HEK293 (cell line): Measurements from ENCODE around the gene ADIPOR2.

ENCODE experiments used
- MEIS1 ChIP-seq: sonication (generic); formaldehyde crosslinking; IDR thresholded peaks from 2 replicates; pipeline ENCODE4 v1.8.1; 2022; ENCODE audit warnings: missing genetic modification reagents, mild to moderate bottlenecking, borderline replicate concordance
- TCF7L2 ChIP-seq: IDR thresholded peaks from 2 replicates; pipeline ENCODE4 v1.6.1; 2011; ENCODE audit warnings: low read depth, mild to moderate bottlenecking, inconsistent platforms, low read length, moderate library complexity, borderline replicate concordance
- TRIM28 ChIP-seq: IDR thresholded peaks from 2 replicates; pipeline ENCODE4 v1.6.1; 2011; ENCODE audit warnings: low read length, control low read depth, borderline replicate concordance
- ZBTB48 ChIP-seq: fragments of 450-650 bp; formaldehyde crosslinking; IDR thresholded peaks from 2 replicates; pipeline ENCODE4 v1.5.1; 2016; ENCODE audit warnings: missing biosample characterization, missing genetic modification characterization
- ZNF133 ChIP-seq: fragments of 450-650 bp; formaldehyde crosslinking; IDR thresholded peaks from 2 replicates; pipeline ENCODE4 v1.5.1; 2016; ENCODE audit warnings: missing biosample characterization, missing genetic modification characterization
- ZNF223 ChIP-seq: fragments of 450-650 bp; formaldehyde crosslinking; IDR thresholded peaks from 2 replicates; pipeline ENCODE4 v1.5.1; 2016; ENCODE audit warnings: missing biosample characterization, missing genetic modification characterization
- ZNF274 ChIP-seq, 2 experiments: fragments of 200-500 bp in 1 of 2; fragments of 450-650 bp in 1 of 2; sonication (Bioruptor generic) in 1 of 2; formaldehyde crosslinking in 1 of 2; IDR thresholded peaks; 2 replicates each; pipeline versions ENCODE4 v1.5.1 to v1.6.1; 2014 to 2016; ENCODE audit warnings: borderline replicate concordance in 1 of 2, inconsistent platforms in 1 of 2, low read length in 1 of 2, missing biosample characterization in 1 of 2, missing genetic modification characterization in 1 of 2
- ZNF311 ChIP-seq: fragments of 450-650 bp; formaldehyde crosslinking; IDR thresholded peaks from 2 replicates; pipeline ENCODE4 v1.5.1; 2017; ENCODE audit warnings: missing biosample characterization, missing genetic modification characterization, borderline replicate concordance
- ZNF416 ChIP-seq: fragments of 450-650 bp; formaldehyde crosslinking; IDR thresholded peaks from 2 replicates; pipeline ENCODE4 v1.5.1; 2016; ENCODE audit warnings: missing biosample characterization, missing genetic modification characterization
- ZNF76 ChIP-seq: fragments of 450-650 bp; formaldehyde crosslinking; IDR thresholded peaks from 2 replicates; pipeline ENCODE4; 2016; ENCODE audit warnings: low read depth, missing biosample characterization, missing genetic modification characterization, borderline replicate concordance
- TF ChIP-seq, protein P1 (sequence below): fragments of 450-650 bp; formaldehyde crosslinking; IDR thresholded peaks from 2 replicates; pipeline ENCODE4 v1.5.1; 2016; ENCODE audit warnings: missing biosample characterization, missing genetic modification characterization
- TF ChIP-seq, protein P2 (sequence below): fragments of 450-650 bp; formaldehyde crosslinking; IDR thresholded peaks from 2 replicates; pipeline ENCODE4 v1.5.1; 2016; ENCODE audit warnings: missing biosample characterization, missing genetic modification characterization
- TF ChIP-seq, protein P3 (sequence below): fragments of 450-650 bp; formaldehyde crosslinking; IDR thresholded peaks from 2 replicates; pipeline ENCODE4 v1.5.1; 2016; ENCODE audit warnings: missing biosample characterization, missing genetic modification characterization, low read depth
- TF ChIP-seq, protein P4 (sequence below): fragments of 450-650 bp; formaldehyde crosslinking; IDR thresholded peaks from 2 replicates; pipeline ENCODE4 v1.5.1; 2017; ENCODE audit warnings: missing biosample characterization, missing genetic modification characterization

DNA sequence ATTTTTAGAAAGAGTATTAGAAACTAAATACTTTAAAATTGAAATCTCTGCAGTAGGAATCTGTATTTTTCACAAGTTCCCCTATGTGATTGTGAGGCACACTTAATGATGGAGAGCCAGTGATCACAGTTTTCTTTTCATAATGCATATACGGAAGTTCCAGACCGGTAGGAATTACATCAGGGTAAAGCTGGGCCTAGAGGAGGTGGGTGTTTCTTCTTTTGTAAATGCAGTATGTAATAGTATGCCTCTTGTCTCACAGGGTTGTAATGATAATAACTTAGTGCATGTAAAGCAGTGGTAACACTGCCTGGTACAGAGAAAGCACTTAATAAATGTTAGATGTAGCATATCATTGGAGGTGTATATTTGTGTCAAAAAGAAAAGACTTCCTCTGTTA is 72.3 kb downstream of the ADIPOR2 start:
- TF ChIP-seq MEIS1 (no peak), TRIM28 (no peak), ZNF274 (IDR thresholded peaks at IDR 0.05; ENCODE audit: low read length) (no peak), ZNF274 (tag by site-specific recombination; IDR thresholded peaks at IDR 0.05; ENCODE audit: borderline replicate concordance) (no peak), ZNF223 (no peak), ZNF416 (tag by site-specific recombination) (no peak), TCF7L2 (no peak), ZNF76 (no peak), ZBTB48 (no peak), ZNF311 (tag by site-specific recombination) (no peak), ZNF133 (tag by site-specific recombination) (no peak)
- TF ChIP-seq, protein P1, sequence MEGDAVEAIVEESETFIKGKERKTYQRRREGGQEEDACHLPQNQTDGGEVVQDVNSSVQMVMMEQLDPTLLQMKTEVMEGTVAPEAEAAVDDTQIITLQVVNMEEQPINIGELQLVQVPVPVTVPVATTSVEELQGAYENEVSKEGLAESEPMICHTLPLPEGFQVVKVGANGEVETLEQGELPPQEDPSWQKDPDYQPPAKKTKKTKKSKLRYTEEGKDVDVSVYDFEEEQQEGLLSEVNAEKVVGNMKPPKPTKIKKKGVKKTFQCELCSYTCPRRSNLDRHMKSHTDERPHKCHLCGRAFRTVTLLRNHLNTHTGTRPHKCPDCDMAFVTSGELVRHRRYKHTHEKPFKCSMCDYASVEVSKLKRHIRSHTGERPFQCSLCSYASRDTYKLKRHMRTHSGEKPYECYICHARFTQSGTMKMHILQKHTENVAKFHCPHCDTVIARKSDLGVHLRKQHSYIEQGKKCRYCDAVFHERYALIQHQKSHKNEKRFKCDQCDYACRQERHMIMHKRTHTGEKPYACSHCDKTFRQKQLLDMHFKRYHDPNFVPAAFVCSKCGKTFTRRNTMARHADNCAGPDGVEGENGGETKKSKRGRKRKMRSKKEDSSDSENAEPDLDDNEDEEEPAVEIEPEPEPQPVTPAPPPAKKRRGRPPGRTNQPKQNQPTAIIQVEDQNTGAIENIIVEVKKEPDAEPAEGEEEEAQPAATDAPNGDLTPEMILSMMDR (tag by site-specific recombination): no peak
- TF ChIP-seq, protein P2, sequence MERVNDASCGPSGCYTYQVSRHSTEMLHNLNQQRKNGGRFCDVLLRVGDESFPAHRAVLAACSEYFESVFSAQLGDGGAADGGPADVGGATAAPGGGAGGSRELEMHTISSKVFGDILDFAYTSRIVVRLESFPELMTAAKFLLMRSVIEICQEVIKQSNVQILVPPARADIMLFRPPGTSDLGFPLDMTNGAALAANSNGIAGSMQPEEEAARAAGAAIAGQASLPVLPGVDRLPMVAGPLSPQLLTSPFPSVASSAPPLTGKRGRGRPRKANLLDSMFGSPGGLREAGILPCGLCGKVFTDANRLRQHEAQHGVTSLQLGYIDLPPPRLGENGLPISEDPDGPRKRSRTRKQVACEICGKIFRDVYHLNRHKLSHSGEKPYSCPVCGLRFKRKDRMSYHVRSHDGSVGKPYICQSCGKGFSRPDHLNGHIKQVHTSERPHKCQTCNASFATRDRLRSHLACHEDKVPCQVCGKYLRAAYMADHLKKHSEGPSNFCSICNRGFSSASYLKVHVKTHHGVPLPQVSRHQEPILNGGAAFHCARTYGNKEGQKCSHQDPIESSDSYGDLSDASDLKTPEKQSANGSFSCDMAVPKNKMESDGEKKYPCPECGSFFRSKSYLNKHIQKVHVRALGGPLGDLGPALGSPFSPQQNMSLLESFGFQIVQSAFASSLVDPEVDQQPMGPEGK: no peak
- TF ChIP-seq, protein P3, sequence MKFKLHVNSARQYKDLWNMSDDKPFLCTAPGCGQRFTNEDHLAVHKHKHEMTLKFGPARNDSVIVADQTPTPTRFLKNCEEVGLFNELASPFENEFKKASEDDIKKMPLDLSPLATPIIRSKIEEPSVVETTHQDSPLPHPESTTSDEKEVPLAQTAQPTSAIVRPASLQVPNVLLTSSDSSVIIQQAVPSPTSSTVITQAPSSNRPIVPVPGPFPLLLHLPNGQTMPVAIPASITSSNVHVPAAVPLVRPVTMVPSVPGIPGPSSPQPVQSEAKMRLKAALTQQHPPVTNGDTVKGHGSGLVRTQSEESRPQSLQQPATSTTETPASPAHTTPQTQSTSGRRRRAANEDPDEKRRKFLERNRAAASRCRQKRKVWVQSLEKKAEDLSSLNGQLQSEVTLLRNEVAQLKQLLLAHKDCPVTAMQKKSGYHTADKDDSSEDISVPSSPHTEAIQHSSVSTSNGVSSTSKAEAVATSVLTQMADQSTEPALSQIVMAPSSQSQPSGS (tag by site-specific recombination): no peak
- TF ChIP-seq, protein P4, sequence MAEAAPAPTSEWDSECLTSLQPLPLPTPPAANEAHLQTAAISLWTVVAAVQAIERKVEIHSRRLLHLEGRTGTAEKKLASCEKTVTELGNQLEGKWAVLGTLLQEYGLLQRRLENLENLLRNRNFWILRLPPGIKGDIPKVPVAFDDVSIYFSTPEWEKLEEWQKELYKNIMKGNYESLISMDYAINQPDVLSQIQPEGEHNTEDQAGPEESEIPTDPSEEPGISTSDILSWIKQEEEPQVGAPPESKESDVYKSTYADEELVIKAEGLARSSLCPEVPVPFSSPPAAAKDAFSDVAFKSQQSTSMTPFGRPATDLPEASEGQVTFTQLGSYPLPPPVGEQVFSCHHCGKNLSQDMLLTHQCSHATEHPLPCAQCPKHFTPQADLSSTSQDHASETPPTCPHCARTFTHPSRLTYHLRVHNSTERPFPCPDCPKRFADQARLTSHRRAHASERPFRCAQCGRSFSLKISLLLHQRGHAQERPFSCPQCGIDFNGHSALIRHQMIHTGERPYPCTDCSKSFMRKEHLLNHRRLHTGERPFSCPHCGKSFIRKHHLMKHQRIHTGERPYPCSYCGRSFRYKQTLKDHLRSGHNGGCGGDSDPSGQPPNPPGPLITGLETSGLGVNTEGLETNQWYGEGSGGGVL (tag by site-specific recombination): no peak
